DMS114 treated with DMSO at 0.1 percent for 48 hours (cell line): ENCODE results near the gene TMEM176B.
"Not testable (repeated sequence)": the region's sequence is repeated elsewhere in the genome, so short reads cannot be mapped to it uniquely, and the experiment has no call there.

Experiments used
- DNase-seq: peaks from one replicate; lab custom pipeline; 2025; ENCODE audit not compliant: unreplicated experiment; lab: John Stamatoyannopoulos, UW

Gene TMEM176B

DNA sequence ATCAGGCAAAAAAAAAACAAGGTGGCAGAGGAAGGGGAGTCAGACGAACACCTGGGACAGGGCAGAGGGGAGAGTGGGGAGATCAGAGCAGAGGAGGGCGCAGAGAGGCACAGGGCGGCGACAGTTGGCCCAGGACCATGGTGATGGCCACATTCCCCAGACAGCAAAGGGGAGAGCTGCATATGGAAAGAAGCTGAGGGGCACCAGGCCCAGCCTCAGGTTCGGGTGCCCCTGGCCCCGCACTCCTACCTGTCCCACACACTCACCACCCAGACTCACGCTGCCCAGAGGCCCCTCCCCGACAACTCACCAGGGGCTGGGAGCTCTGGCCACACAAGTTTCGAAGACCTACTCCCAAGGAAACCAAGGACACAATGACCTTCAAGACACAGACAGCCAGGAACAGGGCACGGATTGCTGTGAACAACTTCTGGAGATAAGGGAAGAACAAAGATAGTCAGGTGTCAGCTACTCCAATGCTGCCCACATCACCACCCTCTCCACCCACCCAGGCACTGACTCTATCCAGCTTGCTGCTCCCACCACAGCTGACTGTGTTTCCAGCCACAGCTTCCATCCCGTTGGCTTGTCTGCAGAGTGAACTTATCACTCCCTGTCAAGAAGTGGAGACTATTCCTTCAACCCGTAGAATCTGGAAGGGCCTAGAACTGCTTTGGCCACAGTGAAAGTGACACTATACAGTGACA lies 8.3 kb downstream of the TMEM176B start:
- DNase-seq: no peak

DNA sequence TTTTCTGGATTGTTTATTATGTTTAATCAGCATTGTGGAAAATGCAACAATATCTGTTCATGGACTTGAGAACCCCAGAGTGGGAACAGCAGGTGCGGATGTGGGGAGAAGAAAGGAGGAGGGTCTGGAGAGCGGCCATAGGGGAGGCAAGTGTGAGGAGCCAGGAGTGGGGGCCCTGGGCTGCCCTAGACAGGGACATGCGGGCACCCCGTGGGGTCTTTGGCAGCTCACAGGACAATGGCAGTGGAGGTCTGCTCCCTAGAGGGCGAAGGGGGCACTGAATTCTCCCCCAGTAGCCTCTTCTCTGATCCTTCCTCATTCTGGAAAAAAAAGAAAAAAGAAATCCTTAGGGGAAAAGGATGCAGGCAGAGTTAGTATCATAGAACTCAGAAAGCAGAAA lies 8.9 kb downstream of the TMEM176B start:
- no peak for DNase-seq

DNA sequence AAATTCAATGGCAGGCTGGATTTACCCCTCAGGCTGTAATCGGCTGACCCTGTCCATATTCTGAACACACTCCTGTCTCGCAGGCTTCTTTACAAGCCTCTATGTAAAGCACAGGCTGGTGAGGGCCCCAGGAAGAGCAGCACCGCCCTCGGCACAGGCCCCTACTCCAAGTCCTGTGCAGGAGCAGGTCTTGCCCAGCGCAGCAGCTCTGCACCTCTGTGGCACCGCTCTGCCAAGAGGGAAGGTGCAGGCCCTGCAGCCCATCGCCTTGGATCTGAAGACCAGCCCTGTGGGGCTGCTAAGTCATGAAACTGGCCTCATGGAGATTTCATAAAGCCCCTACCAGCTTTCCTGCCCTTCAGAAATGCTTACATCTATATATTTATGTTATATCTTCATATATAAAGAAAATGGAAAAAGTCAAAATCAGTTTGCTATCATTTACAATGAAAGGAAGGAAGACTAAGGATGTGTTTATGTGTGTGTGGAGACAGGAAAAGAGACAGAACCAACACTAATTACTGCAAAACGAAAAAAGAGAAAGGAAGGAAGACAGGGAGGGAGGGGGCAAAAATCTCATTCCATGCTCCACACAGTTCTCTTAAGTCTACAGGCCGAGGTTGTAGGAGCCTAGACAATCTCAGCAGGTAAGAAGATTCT lies 9.6 kb downstream of the TMEM176B start:
- no peak for DNase-seq

DNA sequence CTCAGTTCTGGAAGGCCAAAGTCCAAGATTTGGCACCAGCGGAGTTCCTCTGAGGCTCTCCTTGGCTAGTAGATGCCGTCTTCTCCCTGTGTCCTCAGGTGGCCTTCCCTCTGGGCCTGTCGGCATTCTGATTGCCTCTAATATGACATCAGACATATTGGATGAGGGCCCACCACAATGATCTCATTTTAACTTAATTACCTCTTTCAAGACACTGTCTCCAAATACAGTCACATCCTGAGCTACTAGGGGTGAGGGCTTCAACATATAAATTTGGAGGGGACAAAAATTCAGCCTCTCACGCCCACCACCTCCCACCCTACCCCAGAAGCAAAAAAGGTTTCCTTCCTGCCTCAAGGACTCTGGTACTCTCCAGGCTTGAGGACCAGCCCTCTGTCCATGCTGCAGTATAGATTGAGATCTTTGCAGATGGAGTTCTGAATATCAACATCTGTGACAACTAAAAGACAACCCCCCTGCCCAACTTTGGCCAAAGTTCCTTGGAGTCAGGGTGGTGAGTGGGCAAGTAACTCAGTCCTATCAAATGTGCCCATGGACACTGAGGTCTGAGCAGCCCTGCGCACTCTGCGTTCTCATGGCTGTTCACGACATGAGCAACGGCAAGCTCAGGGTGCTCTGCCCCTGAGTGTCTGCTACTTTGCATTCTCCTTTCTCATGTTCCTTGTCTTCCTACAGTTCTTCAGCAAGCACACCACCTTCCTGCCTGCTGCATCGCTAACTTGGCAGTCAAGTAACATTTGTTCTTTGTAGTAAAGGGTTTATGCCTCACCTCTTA lies 11.5 kb downstream of the TMEM176B start:
- DNase-seq: no peak

DNA sequence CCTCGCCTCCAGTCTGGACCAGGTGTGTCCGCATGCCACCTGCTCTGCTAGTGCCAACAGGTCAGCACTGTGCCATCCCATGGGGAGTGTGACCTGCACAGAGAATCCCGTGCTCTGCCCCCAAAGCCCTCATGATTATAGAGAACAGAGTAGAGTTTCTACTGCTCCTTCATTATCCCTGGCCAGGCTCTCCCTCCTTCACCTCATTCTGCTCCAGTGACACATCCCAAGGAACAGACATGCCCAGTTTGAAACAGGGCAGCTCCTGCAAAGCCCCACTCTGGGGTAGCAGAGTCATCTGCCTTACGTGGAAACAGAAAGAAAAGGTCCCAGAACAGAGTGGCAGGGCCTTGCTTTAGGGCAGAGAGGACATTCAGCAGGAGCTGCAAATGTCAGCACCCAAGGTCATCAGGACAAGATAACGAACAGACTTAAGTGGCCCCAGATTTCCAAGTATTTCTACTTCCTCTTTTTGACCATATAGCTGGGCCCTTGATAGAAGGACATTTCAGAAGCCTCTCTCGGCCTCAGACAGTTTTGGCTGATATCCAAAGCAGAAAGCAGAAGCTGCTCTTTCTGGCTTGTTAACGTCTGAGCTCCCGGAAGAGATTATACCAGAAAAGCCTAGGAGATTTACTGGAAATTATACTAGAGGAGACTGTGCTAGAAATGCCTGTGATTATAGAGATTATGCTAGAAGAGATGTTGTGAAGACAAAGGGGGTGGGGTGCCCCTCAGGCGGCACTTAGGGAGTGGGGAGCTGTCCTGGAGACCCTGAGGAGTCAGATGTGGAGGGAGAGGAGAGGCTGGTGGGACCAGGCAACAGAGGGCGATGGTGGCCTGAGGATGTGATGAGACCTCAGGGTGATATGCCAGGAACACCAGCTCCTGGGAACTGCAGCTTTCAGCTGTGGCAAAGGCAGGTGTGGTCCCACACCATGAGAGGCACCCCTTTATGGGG lies 12.6 kb downstream of the TMEM176B start:
- no peak for DNase-seq

DNA sequence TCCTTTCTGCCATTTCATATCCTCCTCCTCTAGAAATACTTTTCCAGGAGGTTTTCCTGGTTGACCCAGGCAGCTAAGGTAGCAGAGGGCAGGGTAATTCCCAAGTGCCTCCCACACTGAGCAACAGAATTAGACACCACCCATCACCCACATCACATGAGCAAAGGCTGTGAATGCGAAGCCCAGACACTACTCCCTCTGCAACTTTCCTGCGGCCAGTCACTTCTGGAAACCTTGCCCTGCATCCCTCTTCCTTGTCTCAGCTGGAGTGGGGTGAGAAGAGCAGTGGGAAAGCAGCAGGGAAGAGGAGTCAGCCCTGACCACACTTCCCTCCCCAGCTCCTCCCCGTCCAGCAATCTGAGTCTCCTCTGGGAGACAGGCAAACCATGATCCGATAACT lies 15.2 kb downstream of the TMEM176B start:
- no peak for DNase-seq

DNA sequence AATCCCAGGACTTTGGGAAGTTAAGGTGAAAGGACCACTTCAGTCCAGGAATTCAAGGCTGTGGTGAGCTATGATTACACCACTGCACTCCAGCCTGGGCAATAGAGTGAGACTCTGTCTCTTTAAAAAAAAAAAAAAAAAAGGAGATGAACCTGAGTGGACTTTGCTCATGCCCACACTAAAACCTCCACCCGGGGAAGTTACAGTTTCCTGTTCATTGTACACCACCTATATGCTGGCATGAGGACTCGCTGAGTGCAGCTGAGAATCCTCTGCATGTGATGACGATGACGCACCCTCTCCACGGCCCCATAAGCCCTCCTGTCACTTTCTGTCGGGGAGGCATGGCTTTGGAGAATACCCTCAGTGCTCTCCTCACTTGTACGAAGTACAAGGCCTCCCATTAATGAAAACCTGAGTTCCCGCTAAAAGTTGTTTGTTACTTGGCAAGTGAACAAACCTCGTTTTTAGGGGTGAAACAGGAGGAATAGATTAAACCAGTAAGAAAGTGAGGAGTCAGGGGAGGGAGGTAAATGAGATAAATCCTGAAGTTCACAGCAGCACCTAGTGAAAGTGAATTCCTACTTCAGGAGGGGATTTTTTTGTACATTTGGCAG lies 15.9 kb downstream of the TMEM176B start:
- DNase-seq: no peak

DNA sequence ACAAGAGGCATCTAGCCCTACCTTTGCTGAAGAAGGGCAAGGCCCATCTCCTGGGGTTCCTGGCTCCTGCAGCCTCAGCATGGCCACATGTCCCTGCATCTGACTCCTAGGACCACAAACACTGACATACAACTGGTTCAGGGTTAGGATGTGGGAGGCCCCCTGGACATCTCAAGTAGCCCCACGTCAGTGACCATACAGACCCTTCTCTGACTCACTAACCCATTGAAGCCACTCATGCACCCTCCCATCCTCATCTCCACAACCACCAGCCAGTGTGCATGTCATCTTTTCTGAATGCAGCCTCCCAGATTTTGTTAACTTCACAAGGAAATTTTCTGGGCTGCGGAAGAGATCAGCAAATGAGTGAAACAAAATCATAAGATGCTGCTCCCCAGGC lies 18.2 kb downstream of the TMEM176B start:
- no peak for DNase-seq

DNA sequence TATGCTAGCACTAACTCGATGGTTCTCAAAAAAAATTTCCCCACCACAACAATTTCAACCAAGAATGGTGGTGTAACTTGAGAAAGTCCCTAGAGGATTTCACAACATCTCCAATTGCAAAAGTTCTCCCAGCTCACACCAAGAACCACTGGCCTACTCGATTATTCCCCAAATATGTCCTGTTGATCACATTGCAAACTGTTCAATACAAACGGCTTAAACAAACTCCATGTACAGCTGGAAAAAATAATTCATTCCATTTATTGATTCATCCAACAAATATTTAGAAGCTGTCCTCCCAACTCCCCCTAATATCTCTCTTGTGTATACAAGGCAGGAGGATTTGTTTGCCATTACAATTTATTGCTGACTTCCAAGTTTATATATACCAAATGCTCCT lies 19.1 kb downstream of the TMEM176B start:
- no peak for DNase-seq

DNA sequence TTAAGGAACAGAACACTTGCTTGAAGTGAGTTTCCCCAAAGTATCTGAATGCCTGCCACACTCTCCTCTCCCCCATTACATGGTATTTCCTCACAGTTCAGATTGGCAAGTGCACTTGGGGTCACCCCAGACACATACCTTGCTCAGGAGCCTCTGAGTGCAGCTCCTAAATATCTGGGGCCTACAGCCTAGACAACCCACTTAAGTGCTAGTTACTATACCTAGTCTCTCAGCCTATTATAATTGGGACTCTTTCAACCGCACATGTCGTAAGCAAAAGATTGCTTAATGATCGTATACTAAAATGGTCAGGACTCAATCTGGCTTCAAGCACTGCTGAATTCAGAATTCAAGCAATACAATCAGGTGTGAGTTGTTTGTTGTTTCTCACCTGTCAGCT lies 19.9 kb downstream of the TMEM176B start:
- no peak for DNase-seq

DNA sequence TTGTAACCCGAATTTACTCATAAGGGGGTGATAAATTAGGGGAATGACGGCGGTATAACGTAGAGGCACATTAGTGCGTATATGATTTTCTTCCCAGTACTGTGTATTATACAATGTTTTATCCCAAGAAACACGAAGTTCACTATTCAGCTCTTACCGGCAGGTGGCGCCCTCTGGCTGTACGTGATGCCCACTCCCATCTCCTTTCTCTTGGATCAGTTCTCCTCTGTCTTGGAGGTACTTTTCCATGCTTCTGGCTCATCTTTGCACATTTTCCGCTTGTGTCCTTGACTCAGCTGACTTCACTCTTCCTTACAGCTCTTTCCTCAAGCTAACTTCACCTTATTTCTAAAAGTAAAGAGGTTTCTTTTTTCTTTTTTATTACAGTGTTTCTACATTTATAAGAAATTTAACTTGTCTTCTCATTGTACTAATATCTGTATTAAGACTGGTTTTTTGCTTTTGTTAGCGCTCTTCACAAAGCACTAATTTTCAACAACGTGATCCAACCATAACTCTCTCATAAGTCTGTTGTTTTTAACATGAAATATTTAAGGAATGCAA lies 21.3 kb downstream of the TMEM176B start:
- DNase-seq: peak; percentile 78

DNA sequence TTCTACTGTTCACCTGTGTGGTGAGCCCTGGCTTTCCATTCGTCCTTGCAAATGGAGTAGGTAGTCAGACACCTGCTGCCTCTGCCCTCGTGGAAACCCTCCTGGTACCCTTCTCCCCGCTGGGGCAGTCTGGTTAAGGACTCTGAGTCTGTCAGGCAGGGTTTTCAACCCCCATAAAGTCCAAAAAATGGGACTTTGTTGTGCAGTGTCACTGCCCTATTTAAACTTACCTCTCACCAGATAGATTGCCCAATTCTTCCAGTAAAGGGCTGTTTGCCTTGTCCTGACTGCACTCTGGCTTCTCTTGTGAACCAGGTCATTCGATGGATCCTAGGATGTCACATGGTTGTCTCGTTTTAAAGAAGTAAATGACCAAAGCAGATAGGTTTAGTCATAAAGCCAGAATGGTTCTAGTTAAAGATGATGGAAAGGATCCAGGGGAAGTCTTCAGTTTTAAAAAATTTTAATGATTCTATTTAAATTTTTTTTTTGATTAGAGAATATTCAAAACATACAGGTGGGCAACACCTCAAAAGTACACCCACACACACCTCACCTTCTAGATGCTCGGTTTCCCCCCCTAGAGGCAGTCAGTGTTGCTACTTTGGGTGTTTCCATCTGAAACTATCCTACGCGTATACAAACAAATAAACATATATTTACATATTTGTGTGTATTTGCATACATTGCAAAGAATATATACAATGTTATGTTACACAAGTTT lies 22.0 kb downstream of the TMEM176B start:
- no peak for DNase-seq

DNA sequence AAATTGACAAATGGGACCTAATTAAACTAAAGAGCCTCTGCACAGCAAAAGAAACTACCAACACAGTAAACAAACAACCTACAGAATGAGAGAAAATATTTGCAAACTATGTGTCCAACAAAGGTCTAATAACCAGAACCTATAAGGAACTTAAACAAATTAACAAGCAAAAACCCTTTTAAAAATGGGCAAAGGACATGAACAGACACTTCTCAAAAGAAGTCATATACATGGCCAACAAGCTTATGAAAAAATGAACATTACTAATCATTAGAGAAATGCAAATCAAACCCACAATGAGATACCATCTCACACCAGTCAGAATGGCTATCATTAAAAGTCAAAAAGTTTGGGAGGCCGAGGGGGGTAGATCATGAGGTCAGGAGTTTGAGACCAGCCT lies 26.0 kb downstream of the TMEM176B start:
- not testable (repeated sequence) for DNase-seq

DNA sequence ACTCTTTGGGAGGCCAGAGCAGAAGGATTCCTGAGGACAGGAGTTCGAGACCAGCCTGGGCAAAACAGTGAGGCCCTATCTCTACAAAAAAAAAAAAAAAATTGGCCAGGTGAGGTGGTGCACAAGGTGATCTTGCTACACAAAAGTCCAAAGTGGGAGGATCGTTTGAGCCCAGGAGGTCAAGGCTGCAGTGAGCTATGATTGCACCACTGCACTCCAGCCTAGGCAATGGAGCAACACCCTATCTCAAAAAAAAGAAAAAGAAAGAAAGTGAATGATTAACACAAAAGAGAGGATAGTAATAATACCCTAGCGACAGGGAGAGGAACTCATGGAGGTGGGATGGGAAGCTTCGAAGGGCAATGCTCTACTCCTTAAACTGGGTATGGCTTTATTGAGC lies 30.4 kb downstream of the TMEM176B start:
- no peak for DNase-seq

DNA sequence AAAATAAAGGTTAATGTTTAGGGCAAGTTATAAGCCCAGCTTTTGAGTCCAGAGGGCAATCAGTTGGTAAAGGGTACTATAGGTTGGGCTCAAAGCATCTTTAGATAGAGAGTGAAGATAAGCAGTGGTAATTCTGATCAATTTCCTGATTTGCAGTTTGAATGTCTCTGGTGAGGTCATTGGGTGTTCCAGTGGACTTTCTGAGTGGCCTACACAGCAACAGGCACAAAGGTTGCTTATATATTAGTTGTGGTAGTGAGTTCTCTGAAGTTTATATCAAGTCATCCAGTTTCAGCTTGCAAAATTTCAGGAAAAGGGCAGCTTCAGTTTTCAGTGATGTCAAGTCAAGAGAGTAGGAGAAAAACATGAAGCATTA lies 33.8 kb downstream of the TMEM176B start:
- no peak for DNase-seq

DNA sequence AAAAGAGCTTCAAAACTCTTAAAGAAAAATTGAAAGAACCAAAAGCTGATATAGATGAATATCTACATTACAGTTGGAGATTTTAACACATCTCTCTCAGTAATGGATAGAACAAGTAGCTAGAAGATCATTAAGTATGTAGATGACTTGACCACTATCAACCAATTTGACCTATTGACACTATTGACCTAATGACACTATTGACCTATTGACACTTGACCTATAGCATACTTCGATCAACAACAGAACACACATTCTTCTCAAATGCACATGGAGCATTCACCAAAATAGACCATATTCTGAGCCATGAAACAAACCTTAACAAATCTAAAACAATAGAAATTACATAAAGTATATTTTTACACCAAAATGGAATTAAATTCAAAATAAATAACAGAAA lies 40.7 kb downstream of the TMEM176B start:
- no peak for DNase-seq

DNA sequence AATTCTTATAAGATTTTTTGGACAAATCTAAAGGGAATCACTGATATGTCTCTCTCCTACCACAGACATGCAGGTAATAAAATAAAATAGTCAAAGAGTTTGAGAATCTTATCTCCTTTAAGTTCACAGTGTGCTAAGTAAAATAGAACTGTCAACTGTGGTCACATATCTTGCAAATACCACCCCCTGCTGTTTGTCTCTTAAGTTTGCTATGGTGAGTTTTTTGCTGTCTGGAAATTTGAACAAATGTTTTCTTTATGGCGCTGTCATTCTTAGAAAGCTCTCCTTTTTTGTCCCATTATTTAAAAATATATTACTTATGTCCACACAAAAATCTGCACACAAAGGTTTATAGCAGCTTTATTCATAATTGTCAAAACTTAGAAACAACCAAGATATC lies 43.3 kb downstream of the TMEM176B start:
- peak; percentile 7 for DNase-seq

DNA sequence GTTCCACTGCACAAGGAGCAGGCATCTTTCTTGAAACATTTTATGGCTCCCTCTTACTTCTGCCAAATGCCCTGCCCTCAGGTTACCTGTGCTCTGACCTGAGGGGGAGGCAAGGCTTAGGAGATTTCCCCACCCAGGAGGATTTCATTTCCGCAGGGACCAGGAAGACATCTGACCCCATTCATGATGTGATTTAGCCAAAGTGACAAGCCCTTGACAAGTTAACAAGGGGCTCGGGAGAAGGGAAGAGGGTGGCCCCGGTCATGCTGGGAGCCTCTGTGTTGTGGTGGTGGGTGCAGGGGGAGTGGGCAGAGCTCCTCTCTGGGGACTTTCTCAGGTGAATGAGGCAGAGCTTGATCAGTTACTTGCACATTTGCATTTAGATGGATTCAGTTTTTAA lies 44.0 kb downstream of the TMEM176B start:
- no peak for DNase-seq

DNA sequence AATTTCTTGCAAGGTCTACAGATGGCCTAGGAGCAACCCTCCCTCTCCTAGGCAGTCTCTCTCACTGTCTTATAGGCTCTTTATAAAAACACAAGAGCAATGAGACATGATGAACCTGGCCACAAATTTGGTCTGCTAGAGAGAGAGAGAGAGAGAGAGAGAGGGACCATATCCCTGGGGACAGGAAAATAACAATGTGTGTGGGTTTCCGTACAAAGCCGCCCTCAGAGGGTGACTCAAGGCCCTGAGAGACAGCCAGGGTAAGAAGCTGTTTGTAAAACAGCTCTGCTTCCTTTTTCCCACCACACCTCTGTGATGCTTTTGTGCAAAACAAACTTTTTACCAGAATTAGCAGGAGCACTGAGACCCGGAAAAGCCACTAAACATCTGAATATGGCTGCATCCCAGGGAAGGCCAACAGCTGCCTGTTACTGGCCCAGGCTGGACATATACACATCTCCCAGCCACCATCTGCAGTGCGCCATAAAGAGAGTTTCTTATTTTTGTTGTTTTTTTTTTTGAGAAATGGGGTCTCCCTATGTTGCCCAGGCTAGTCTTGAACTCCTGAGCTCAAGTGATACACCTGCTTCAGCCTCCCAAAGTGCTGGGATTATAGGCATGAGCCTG lies 44.6 kb downstream of the TMEM176B start:
- DNase-seq: no peak
